GM21367 (cell line): ENCODE data around the gene PPHLN1.
A peak's percentile ranks its signal among the peaks of the same experiment; 100 is the strongest.
"Not testable (repeated sequence)": the region's sequence is repeated elsewhere in the genome, so short reads cannot be mapped to it uniquely, and the experiment has no call there.

Experiments used
- ATAC-seq: cut with Tn5 transposase; IDR thresholded peaks from one replicate; pipeline ENCODE4 v1.9.1; 2021; ENCODE audit not compliant: unreplicated experiment

PPHLN1 gene

GRCh38 chr12:42320796-42321195 is 5.2 kb upstream of the PPHLN1 start:
- ATAC-seq = no peak

- ATAC-seq = no peak
These were observed 3.4 kb upstream of the PPHLN1 start for GRCh38 chr12:42322567-42322966.

GRCh38 chr12:42323856-42324255 is 2.1 kb upstream of the PPHLN1 start:
- ATAC-seq = no peak

GRCh38 chr12:42325326-42325652 is 678 bp upstream of the PPHLN1 start:
- no peak for ATAC-seq

GRCh38 chr12:42326541-42327226 is 717 bp downstream of the PPHLN1 start:
- no peak for ATAC-seq

GRCh38 chr12:42327227-42327590 is 1.2 kb downstream of the PPHLN1 start:
- ATAC-seq = no peak

GRCh38 chr12:42330097-42330496 is 4.1 kb downstream of the PPHLN1 start:
- ATAC-seq = not testable (repeated sequence)

GRCh38 chr12:42332301-42333285 is 6.6 kb downstream of the PPHLN1 start:
- ATAC-seq = peak; percentile 71

GRCh38 chr12:42336286-42336685 is 10.3 kb downstream of the PPHLN1 start:
- no peak for ATAC-seq

GRCh38 chr12:42338280-42338679 is 12.3 kb downstream of the PPHLN1 start:
- ATAC-seq = no peak

- ATAC-seq = no peak
These were observed 16.1 kb downstream of the PPHLN1 start for GRCh38 chr12:42342028-42342427.

- ATAC-seq = no peak
These were observed 17.8 kb downstream of the PPHLN1 start for GRCh38 chr12:42343721-42344120.

GRCh38 chr12:42346403-42347002 is 20.5 kb downstream of the PPHLN1 start:
- ATAC-seq = no peak

- ATAC-seq = not testable (repeated sequence)
These were observed 23.4 kb downstream of the PPHLN1 start for GRCh38 chr12:42349119-42350020.

- not testable (repeated sequence) for ATAC-seq
These were observed 24.0 kb downstream of the PPHLN1 start for GRCh38 chr12:42350021-42350407.

GRCh38 chr12:42356344-42356743 is 30.4 kb downstream of the PPHLN1 start:
- ATAC-seq = no peak

- ATAC-seq = peak; percentile 70
These were observed 34.9 kb downstream of the PPHLN1 start for GRCh38 chr12:42360747-42361403.

- no peak for ATAC-seq
These were observed 36.1 kb downstream of the PPHLN1 start for GRCh38 chr12:42361909-42362646.

- ATAC-seq = no peak
These were observed 36.8 kb downstream of the PPHLN1 start for GRCh38 chr12:42362647-42363260.
